H9 (cell line): ENCODE measurements around the gene CYP27C1. TPM values are rescaled to one million over a fixed set of nuclear protein-coding genes. Genes with fewer than 3 reads are reported as not detected.

Experiments used
- DNase-seq: peaks from one replicate; pipeline ENCODE4 v3.0.0-alpha.2; 2017
- H2AFZ ChIP-seq: one replicate; pipeline ENCODE4 v1.6.1; 2013; ENCODE audit warnings: mild to moderate bottlenecking, low read length, control low read depth, moderate library complexity
- H2AK5ac ChIP-seq: 2 replicates; pipeline ENCODE4 v1.6.1; 2013; ENCODE audit warnings: low read length, control low read depth, mixed read lengths; ENCODE audit not compliant: insufficient read length
- H2BK120ac ChIP-seq: one replicate; pipeline ENCODE4 v1.6.1; 2013; ENCODE audit warnings: low read depth, mild to moderate bottlenecking, low read length, control low read depth, inconsistent platforms; ENCODE audit not compliant: poor library complexity, severe bottlenecking
- H2BK12ac ChIP-seq: 2 replicates; pipeline ENCODE4 v1.6.1; 2013; ENCODE audit warnings: low read length, control low read depth, mixed read lengths, low read depth; ENCODE audit not compliant: insufficient read length
- H2BK15ac ChIP-seq: 2 replicates; pipeline ENCODE4 v1.6.1; 2013; ENCODE audit warnings: low read depth, low read length, control low read depth
- H2BK20ac ChIP-seq: one replicate; pipeline ENCODE4 v1.6.1; 2013; ENCODE audit warnings: low read depth, mild to moderate bottlenecking, low read length, control low read depth, inconsistent platforms; ENCODE audit not compliant: poor library complexity, severe bottlenecking
- H2BK5ac ChIP-seq: 2 replicates; pipeline ENCODE4 v1.6.1; 2013; ENCODE audit warnings: low read length, control low read depth, mixed read lengths; ENCODE audit not compliant: insufficient read length
- H3K14ac ChIP-seq: 2 replicates; pipeline ENCODE4 v1.6.1; 2013; ENCODE audit warnings: low read length, control low read depth; ENCODE audit not compliant: insufficient read depth
- H3K18ac ChIP-seq: 2 replicates; pipeline ENCODE4 v1.6.1; 2013; ENCODE audit warnings: low read depth, mild to moderate bottlenecking, mixed read lengths, low read length, control low read depth; ENCODE audit not compliant: insufficient read length
- H3K23ac ChIP-seq: 2 replicates; pipeline ENCODE4 v1.6.1; 2013; ENCODE audit warnings: low read length, control low read depth, mixed read lengths, low read depth; ENCODE audit not compliant: insufficient read length
- H3K23me2 ChIP-seq: 2 replicates; pipeline ENCODE4 v1.6.1; 2013; ENCODE audit warnings: low read depth, mild to moderate bottlenecking, mixed read lengths, low read length, control low read depth; ENCODE audit not compliant: insufficient read length, poor library complexity, severe bottlenecking
- H3K27ac ChIP-seq: 2 replicates; pipeline ENCODE4 v1.5.1; 2013; ENCODE audit warnings: low read length, control low read depth, mixed read lengths, low read depth; ENCODE audit not compliant: insufficient read length
- H3K27me3 ChIP-seq: 2 replicates; pipeline ENCODE4 v1.6.1; 2013; ENCODE audit warnings: low read length, control low read depth, inconsistent platforms; ENCODE audit not compliant: insufficient read depth
- H3K4ac ChIP-seq: 2 replicates; pipeline ENCODE4 v1.6.1; 2013; ENCODE audit warnings: low read depth, mild to moderate bottlenecking, control low read depth, inconsistent platforms, low read length, moderate library complexity
- H3K4me1 ChIP-seq: 2 replicates; pipeline ENCODE4 v1.6.1; 2013; ENCODE audit warnings: low read length, control low read depth, inconsistent platforms; ENCODE audit not compliant: insufficient read depth
- H3K4me2 ChIP-seq: 2 replicates; pipeline ENCODE4 v1.6.1; 2013; ENCODE audit warnings: low read length, control low read depth, mixed read lengths; ENCODE audit not compliant: insufficient read length, insufficient read depth
- H3K56ac ChIP-seq: 2 replicates; pipeline ENCODE4 v1.6.1; 2013; ENCODE audit warnings: low read depth, mild to moderate bottlenecking, mixed read lengths, low read length, control low read depth; ENCODE audit not compliant: insufficient read length
- H3K79me1 ChIP-seq: 2 replicates; pipeline ENCODE4 v1.6.1; 2013; ENCODE audit warnings: low read depth, mild to moderate bottlenecking, moderate library complexity, low read length, control low read depth, inconsistent platforms; ENCODE audit not compliant: insufficient read depth, poor library complexity, severe bottlenecking
- H3K79me2 ChIP-seq: 2 replicates; pipeline ENCODE4 v1.6.1; 2013; ENCODE audit warnings: low read length, control low read depth, inconsistent platforms; ENCODE audit not compliant: insufficient read depth
- H3K9ac ChIP-seq: 2 replicates; pipeline ENCODE4 v1.6.1; 2013; ENCODE audit warnings: low read length, control low read depth, mixed read lengths; ENCODE audit not compliant: insufficient read length; ENCODE audit errors: extremely low read depth
- H3K9me3 ChIP-seq: one replicate; pipeline ENCODE4 v1.6.1; 2013; ENCODE audit warnings: low read depth, low read length, inconsistent platforms; ENCODE audit not compliant: control insufficient read depth
- H3T11ph ChIP-seq: one replicate; pipeline ENCODE4 v1.6.1; 2013; ENCODE audit warnings: mild to moderate bottlenecking, low read length, control low read depth, inconsistent platforms
- H4K20me1 ChIP-seq: one replicate; pipeline ENCODE4 v1.6.1; 2013; ENCODE audit not compliant: control insufficient read depth, insufficient read length, insufficient read depth
- H4K5ac ChIP-seq: 2 replicates; pipeline ENCODE4 v1.6.1; 2013; ENCODE audit warnings: low read depth, mild to moderate bottlenecking, mixed read lengths, low read length, control low read depth; ENCODE audit not compliant: insufficient read length
- H4K8ac ChIP-seq: replicated peaks from 2 replicates; pipeline ENCODE4 v1.6.1; 2013; ENCODE audit warnings: low read length, control low read depth, mixed read lengths, low read depth; ENCODE audit not compliant: insufficient read length
- H4K91ac ChIP-seq: 2 replicates; pipeline ENCODE4 v1.6.1; 2013; ENCODE audit warnings: low read depth, mild to moderate bottlenecking, moderate library complexity, mixed read lengths, low read length, control low read depth; ENCODE audit not compliant: insufficient read length
- H3K27ac Mint-ChIP-seq, 3 experiments: 2 replicates in 2 of 3; 3 replicates in 1 of 3; pipeline ENCODE4 v1.8.0; 2020 to 2021; ENCODE audit warnings: mixed read lengths in 3 of 3, mild to moderate bottlenecking in 1 of 3, moderate library complexity in 1 of 3
- H3K27me3 Mint-ChIP-seq: 2 replicates; pipeline ENCODE4 v1.8.0; 2021; ENCODE audit warnings: low read depth, mild to moderate bottlenecking, moderate library complexity, mixed read lengths
- H3K36me3 Mint-ChIP-seq, 3 experiments: 2 replicates in 2 of 3; 3 replicates in 1 of 3; pipeline ENCODE4 v1.8.0; 2020 to 2021; ENCODE audit warnings: low read depth in 3 of 3, mixed read lengths in 3 of 3; ENCODE audit not compliant: insufficient read depth in 1 of 3
- H3K4me1 Mint-ChIP-seq, 2 experiments: 2 replicates each; pipeline ENCODE4 v1.8.0; 2020; ENCODE audit warnings: mixed read lengths in 2 of 2
- H3K4me3 Mint-ChIP-seq, 2 experiments: 2 replicates in 1 of 2; 3 replicates in 1 of 2; pipeline ENCODE4 v1.8.0; 2020 to 2021; ENCODE audit warnings: mild to moderate bottlenecking in 2 of 2, mixed read lengths in 2 of 2, moderate library complexity in 1 of 2
- H3K9me3 Mint-ChIP-seq, 2 experiments: 2 replicates in 1 of 2; 3 replicates in 1 of 2; pipeline ENCODE4 v1.8.0; 2020; ENCODE audit warnings: mild to moderate bottlenecking in 2 of 2, mixed read lengths in 2 of 2, moderate library complexity in 1 of 2
- CTCF ChIP-seq: fragments of 200-600 bp; sonication (generic); conservative IDR thresholded peaks from 3 replicates; pipeline ENCODE4 v1.8.0; 2021; ENCODE audit warnings: antibody characterized with exemption, mild to moderate bottlenecking
- WGBS: extraction: QIAGEN DNeasy Blood & Tissue Kit; methylation state at CpG from one replicate; pipeline ENCODE4 v1.1.7; 2013; ENCODE audit warnings: missing lambda C conversion rate, low lambda C conversion rate, mixed read lengths; ENCODE audit not compliant: insufficient read length; ENCODE audit errors: extremely low coverage; 5-methylcytosine and 5-hydroxymethylcytosine counted together
- total RNA-seq: library from RNA; stranded (reverse); gene quantifications from 2 replicates; pipeline ENCODE4 v1.2.1, GENCODE V29; 2021

The CYP27C1 gene
- total RNA-seq, 1 experiment from 2014 or later, result 2.3 TPM

GRCh38 chr2:127259355-127259754 lies 39.3 kb upstream of the CYP27C1 start:
- DNase-seq, result no peak
- Histone ChIP-seq H4K91ac (no peak overlapping the region), H3K14ac (no peak overlapping the region), H3K4ac (no peak overlapping the region), H2AK5ac (no peak overlapping the region), H3K79me1 (no peaks in the 10 kb centered on the region), H3K23ac (no peak overlapping the region), H4K20me1 (no peaks in the 10 kb centered on the region), H3K27me3 (no peaks in the 10 kb centered on the region), H2BK5ac (no peak overlapping the region), H3K4me2 (no peak overlapping the region), H2BK120ac (no peak overlapping the region), H3K56ac (no peak overlapping the region), H3T11ph (no peak overlapping the region), H2AFZ (no peak overlapping the region), H3K18ac (no peak overlapping the region), H3K9me3 (no peaks in the 10 kb centered on the region), H3K9ac (no peak overlapping the region), H3K4me1 (no peaks in the 10 kb centered on the region), H4K5ac (no peak overlapping the region), H4K8ac (no peak overlapping the region), H3K27ac (no peak overlapping the region), H2BK15ac (no peak overlapping the region), H2BK20ac (no peak overlapping the region), H3K79me2 (no peaks in the 10 kb centered on the region), H3K23me2 (no peaks in the 10 kb centered on the region), H2BK12ac (no peak overlapping the region)
- TF ChIP-seq CTCF, result no peak
- no CpG with 5 or more reads among the region's 5 CpGs for WGBS
- Mint-ChIP-seq H3K27ac (peak overlapping the region in 2 of 3 experiments; percentile 10 to 25; a peak in 3 of 7 replicates), H3K4me1 (peaks cover 0 to 2% of the 10 kb centered on the region in 2 experiments; a peak in 1 of 4 replicates), H3K4me3 (no peak overlapping the region), H3K36me3 (peaks cover 26 to 80% (median 48%) of the 10 kb centered on the region in 3 experiments), H3K27me3 (no peaks in the 10 kb centered on the region; the same call in 1 of the 2 replicates), H3K9me3 (no peaks in the 10 kb centered on the region; a peak in 2 of 5 replicates)
